Measurements from ENCODE around the gene COL17A1. TPM values are rescaled to one million over a fixed set of nuclear protein-coding genes. Genes with fewer than 3 reads are reported as not detected.

COL17A1 gene
- total RNA-seq, 1 donor from 2014 or later: 4.2 TPM

DNA sequence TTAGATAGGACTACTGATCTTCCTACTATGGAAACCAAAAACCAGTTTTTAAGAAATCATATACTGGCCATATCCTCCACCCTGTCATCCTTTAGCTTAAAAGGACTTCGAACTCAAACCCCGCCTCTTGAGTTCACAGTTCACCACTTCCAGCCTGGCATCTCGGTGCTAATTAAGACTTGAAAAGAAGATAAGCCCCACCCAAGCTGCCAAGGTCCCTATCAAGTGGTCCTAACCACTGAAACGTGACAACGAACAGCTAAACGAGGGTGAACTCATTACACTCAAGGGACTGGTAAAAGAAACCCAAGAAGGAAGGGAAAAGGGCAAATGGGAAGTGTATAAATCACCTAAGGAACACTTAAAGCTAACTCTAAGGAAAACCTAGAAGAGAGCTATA, 16.1 kb downstream of the COL17A1 start:
- Mint-ChIP-seq H3K9me3 (ENCODE audit: unreplicated experiment) (no peaks in the 10 kb centered on the region), H3K4me1 (ENCODE audit: unreplicated experiment) (peaks cover 11% of the 10 kb centered on the region), H3K36me3 (ENCODE audit: low read depth, unreplicated experiment) (no peaks in the 10 kb centered on the region), H3K27ac (ENCODE audit: unreplicated experiment) (no peak overlapping the region), H3K27me3 (ENCODE audit: unreplicated experiment) (no peaks in the 10 kb centered on the region), H3K4me3 (ENCODE audit: unreplicated experiment) (no peak overlapping the region)
- no peak for DNase-seq (ENCODE audit: low spot score)
- TF ChIP-seq, protein P1, sequence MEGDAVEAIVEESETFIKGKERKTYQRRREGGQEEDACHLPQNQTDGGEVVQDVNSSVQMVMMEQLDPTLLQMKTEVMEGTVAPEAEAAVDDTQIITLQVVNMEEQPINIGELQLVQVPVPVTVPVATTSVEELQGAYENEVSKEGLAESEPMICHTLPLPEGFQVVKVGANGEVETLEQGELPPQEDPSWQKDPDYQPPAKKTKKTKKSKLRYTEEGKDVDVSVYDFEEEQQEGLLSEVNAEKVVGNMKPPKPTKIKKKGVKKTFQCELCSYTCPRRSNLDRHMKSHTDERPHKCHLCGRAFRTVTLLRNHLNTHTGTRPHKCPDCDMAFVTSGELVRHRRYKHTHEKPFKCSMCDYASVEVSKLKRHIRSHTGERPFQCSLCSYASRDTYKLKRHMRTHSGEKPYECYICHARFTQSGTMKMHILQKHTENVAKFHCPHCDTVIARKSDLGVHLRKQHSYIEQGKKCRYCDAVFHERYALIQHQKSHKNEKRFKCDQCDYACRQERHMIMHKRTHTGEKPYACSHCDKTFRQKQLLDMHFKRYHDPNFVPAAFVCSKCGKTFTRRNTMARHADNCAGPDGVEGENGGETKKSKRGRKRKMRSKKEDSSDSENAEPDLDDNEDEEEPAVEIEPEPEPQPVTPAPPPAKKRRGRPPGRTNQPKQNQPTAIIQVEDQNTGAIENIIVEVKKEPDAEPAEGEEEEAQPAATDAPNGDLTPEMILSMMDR (IDR thresholded peaks at IDR 0.05; ENCODE audit: unreplicated experiment): no peak

DNA sequence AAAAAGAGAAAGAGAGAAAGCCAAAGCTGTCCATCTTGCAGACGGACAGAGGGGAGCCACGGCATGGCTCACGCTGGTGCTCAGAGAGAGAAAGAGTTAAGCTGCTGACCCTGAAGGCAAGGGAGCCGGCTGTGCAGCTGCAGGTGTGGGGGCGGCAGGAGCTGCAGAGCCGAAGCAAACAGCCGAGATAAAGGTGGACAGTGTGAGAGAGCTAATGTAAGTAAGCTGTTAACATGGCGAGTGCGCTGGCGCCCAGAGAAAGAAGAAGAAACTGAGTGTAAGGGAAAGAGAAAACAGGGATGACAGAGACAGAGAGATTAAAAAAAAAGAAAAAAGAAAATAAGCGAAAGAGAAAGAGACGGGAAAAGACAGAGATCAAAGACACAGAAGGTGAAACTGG, 18.2 kb downstream of the COL17A1 start:
- Mint-ChIP-seq H3K36me3 (ENCODE audit: low read depth, unreplicated experiment) (no peaks in the 10 kb centered on the region), H3K4me1 (ENCODE audit: unreplicated experiment) (peaks cover 11% of the 10 kb centered on the region)

DNA sequence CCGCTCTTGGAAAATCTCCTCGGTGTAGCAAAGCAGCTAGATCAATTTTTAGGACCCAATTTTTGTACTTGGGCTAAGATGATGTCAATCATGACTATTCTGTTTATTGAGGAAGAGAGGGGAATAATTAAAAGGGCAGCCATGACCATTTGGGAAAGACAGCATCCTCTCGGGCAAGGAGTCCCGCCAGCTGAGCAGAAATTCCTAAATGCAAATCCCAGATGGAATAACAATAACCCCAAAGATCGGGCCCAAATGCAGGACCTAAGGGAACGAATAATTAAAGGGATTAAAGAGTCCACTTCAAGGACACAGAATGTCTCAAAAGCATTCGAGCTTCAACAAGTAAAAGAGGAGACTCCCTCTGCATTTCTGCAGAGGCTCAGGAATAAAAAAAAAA, 18.7 kb downstream of the COL17A1 start:
- Mint-ChIP-seq H3K9me3 (ENCODE audit: unreplicated experiment) (no peaks in the 10 kb centered on the region), H3K4me1 (ENCODE audit: unreplicated experiment) (peaks cover 11% of the 10 kb centered on the region), H3K36me3 (ENCODE audit: low read depth, unreplicated experiment) (no peaks in the 10 kb centered on the region), H3K27me3 (ENCODE audit: unreplicated experiment) (peaks cover 2% of the 10 kb centered on the region), H3K27ac (ENCODE audit: unreplicated experiment) (no peak overlapping the region), H3K4me3 (ENCODE audit: unreplicated experiment) (no peak overlapping the region)
- TF ChIP-seq, protein P1 (IDR thresholded peaks at IDR 0.05; ENCODE audit: unreplicated experiment): no peak
- no peak for DNase-seq (ENCODE audit: low spot score)

More for the DNA sequence above, 18.2 kb downstream of the COL17A1 start:
- no peak overlapping the region for H3K27ac Mint-ChIP-seq (ENCODE audit: unreplicated experiment)
- no peak for DNase-seq (ENCODE audit: low spot score)
- no peaks in the 10 kb centered on the region for H3K9me3 Mint-ChIP-seq (ENCODE audit: unreplicated experiment)
- H3K4me3 Mint-ChIP-seq (ENCODE audit: unreplicated experiment): no peak overlapping the region
- peaks cover 2% of the 10 kb centered on the region for H3K27me3 Mint-ChIP-seq (ENCODE audit: unreplicated experiment)
- TF ChIP-seq, protein P1 (IDR thresholded peaks at IDR 0.05; ENCODE audit: unreplicated experiment): no peak

DNA sequence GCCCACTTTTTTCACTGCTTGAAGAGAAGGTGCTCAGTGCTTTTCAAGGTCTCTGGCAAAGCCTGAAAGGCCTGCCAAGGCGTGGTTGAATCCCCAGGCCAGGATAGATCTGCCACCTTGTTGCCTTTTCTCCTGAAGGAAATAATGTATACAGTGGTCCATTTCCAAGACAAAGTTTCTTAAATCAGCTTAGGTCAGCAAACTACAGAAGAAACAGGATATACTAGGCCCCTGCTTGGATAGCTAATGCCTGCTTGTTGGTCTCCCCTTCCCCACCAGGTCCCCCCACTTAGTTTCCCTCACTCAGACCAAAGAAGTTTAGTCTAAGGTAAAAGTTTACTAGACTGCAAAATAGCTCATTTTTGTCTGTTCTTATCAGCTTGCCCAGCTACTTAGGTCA, 19.9 kb downstream of the COL17A1 start:
- H3K27ac Mint-ChIP-seq (ENCODE audit: unreplicated experiment): no peak overlapping the region
- H3K4me1 Mint-ChIP-seq (ENCODE audit: unreplicated experiment): peaks cover 11% of the 10 kb centered on the region
- no peaks in the 10 kb centered on the region for H3K36me3 Mint-ChIP-seq (ENCODE audit: low read depth, unreplicated experiment)
- H3K9me3 Mint-ChIP-seq (ENCODE audit: unreplicated experiment): no peaks in the 10 kb centered on the region
- TF ChIP-seq, protein P1 (IDR thresholded peaks at IDR 0.05; ENCODE audit: unreplicated experiment): no peak
- no peak for DNase-seq (ENCODE audit: low spot score)
- peaks cover 2% of the 10 kb centered on the region for H3K27me3 Mint-ChIP-seq (ENCODE audit: unreplicated experiment)
- H3K4me3 Mint-ChIP-seq (ENCODE audit: unreplicated experiment): no peak overlapping the region

DNA sequence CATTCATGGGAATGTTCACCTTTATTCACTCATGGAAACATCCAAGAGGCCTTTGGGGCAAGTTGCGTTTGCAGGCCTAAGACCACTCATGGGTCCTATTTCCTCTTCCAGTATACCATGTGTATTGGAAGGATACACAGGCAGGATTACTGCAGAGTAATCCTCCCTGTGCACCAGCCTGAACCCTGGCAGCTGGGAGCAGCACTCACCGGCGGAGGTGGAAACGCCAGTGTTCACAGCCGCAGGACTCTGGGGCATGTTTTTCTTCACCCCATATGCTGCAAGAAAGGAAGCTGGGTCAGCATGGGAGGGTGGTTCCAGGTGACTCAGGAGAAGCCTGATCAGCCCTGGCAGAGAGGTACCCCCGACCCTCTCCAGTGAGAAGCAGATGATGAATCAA, 24.5 kb downstream of the COL17A1 start:
- Mint-ChIP-seq H3K9me3 (ENCODE audit: unreplicated experiment) (no peaks in the 10 kb centered on the region), H3K4me1 (ENCODE audit: unreplicated experiment) (peaks cover 5% of the 10 kb centered on the region), H3K27ac (ENCODE audit: unreplicated experiment) (no peak overlapping the region), H3K27me3 (ENCODE audit: unreplicated experiment) (peaks cover 2% of the 10 kb centered on the region), H3K4me3 (ENCODE audit: unreplicated experiment) (no peak overlapping the region), H3K36me3 (ENCODE audit: low read depth, unreplicated experiment) (no peaks in the 10 kb centered on the region)
- TF ChIP-seq, protein P1 (IDR thresholded peaks at IDR 0.05; ENCODE audit: unreplicated experiment): no peak
- DNase-seq (ENCODE audit: low spot score): no peak
